Liver (tissue), 9 donors: ENCODE results near the gene NBEAL2. TPM values are rescaled to one million over a fixed set of nuclear protein-coding genes. Genes with fewer than 3 reads are reported as not detected.

ENCODE experiments used
- DNase-seq: peaks from one replicate; pipeline ENCODE4 v3.0.0-alpha.2; 2017; ENCODE audit warnings: low spot score
- H3K27ac ChIP-seq, 2 donors: one replicate each; pipeline ENCODE4 v1.7.0; 2013; ENCODE audit warnings: inconsistent platforms in 2 of 2, low read length in 2 of 2, control low read depth in 1 of 2, low read depth in 1 of 2, mild to moderate bottlenecking in 1 of 2
- H3K27me3 ChIP-seq, 4 donors: one replicate each; pipeline versions ENCODE4 v1.6.1 to v1.7.0; 2013; ENCODE audit warnings: low read length in 3 of 4, inconsistent platforms in 1 of 4, mild to moderate bottlenecking in 1 of 4, moderate library complexity in 1 of 4; ENCODE audit not compliant: control insufficient read depth in 4 of 4, insufficient read depth in 4 of 4
- H3K36me3 ChIP-seq, 4 donors: one replicate each; pipeline versions ENCODE4 v1.6.1 to v1.7.0; 2013; ENCODE audit warnings: low read length in 3 of 4, mild to moderate bottlenecking in 3 of 4, low read depth in 1 of 4, moderate library complexity in 1 of 4; ENCODE audit not compliant: control insufficient read depth in 4 of 4, insufficient read depth in 3 of 4
- H3K4me1 ChIP-seq, 4 donors: one replicate each; pipeline versions ENCODE4 v1.6.1 to v1.7.0; 2013; ENCODE audit warnings: low read length in 3 of 4, mild to moderate bottlenecking in 3 of 4, moderate library complexity in 1 of 4; ENCODE audit not compliant: control insufficient read depth in 4 of 4, insufficient read depth in 4 of 4
- H3K4me3 ChIP-seq, 3 donors: one replicate each; pipeline versions ENCODE4 v1.6.1 to v1.7.0; 2013; ENCODE audit warnings: low read length in 3 of 3, control low read depth in 1 of 3, low read depth in 1 of 3, mild to moderate bottlenecking in 1 of 3
- H3K9ac ChIP-seq, 2 donors: one replicate each; pipeline ENCODE4 v1.7.0; 2013; ENCODE audit warnings: low read length in 2 of 2, mild to moderate bottlenecking in 2 of 2, moderate library complexity in 2 of 2, control low read depth in 1 of 2, low read depth in 1 of 2
- H3K9me3 ChIP-seq, 4 donors: one replicate each; pipeline versions ENCODE4 v1.6.1 to v1.7.0; 2013; ENCODE audit warnings: low read length in 3 of 4; ENCODE audit not compliant: control insufficient read depth in 4 of 4
- ATF3 ChIP-seq: IDR thresholded peaks from 2 replicates; pipeline ENCODE4 v1.6.1; 2016; ENCODE audit warnings: antibody characterized with exemption
- CTCF ChIP-seq: fragments of 150-350 bp; IDR thresholded peaks from 2 replicates; pipeline ENCODE4 v1.5.1; 2017; ENCODE audit warnings: improper control_type of control experiment, low read depth, low read length; ENCODE audit not compliant: missing input control
- EGR1 ChIP-seq, 2 donors: IDR thresholded peaks; 2 replicates each; pipeline ENCODE4 v1.6.1; 2016 to 2018; ENCODE audit warnings: antibody characterized with exemption in 2 of 2, low read depth in 2 of 2
- FOXA2 ChIP-seq: IDR thresholded peaks from 2 replicates; pipeline ENCODE4 v1.6.1; 2016; ENCODE audit warnings: antibody characterized with exemption
- GABPA ChIP-seq, 2 donors: IDR thresholded peaks in 1 of 2; conservative IDR thresholded peaks in 1 of 2; 2 replicates each; pipeline ENCODE4 v1.6.1; 2016; ENCODE audit warnings: antibody characterized with exemption in 2 of 2, mild to moderate bottlenecking in 1 of 2, moderate library complexity in 1 of 2
- HNF4A ChIP-seq, 2 donors: conservative IDR thresholded peaks; 2 replicates each; pipeline ENCODE4 v1.6.1; 2016; ENCODE audit warnings: antibody characterized with exemption in 2 of 2, mild to moderate bottlenecking in 2 of 2
- HNF4G ChIP-seq: IDR thresholded peaks from 2 replicates; pipeline ENCODE4 v1.6.1; 2016; ENCODE audit warnings: antibody characterized with exemption
- JUND ChIP-seq, 2 donors: IDR thresholded peaks; 2 replicates each; pipeline ENCODE4 v1.6.1; 2016; ENCODE audit warnings: antibody characterized with exemption in 2 of 2
- MAX ChIP-seq: IDR thresholded peaks from 2 replicates; pipeline ENCODE4 v1.6.1; 2016; ENCODE audit warnings: antibody characterized with exemption
- NR2F2 ChIP-seq: IDR thresholded peaks from 2 replicates; pipeline ENCODE4 v1.6.1; 2016; ENCODE audit warnings: antibody characterized with exemption
- RAD21 ChIP-seq, 2 donors: IDR thresholded peaks; 2 replicates each; pipeline ENCODE4 v1.6.1; 2016; ENCODE audit warnings: antibody characterized with exemption in 2 of 2, mild to moderate bottlenecking in 2 of 2
- REST ChIP-seq: IDR thresholded peaks from 2 replicates; pipeline ENCODE4 v1.6.1; 2016; ENCODE audit warnings: antibody characterized with exemption, mild to moderate bottlenecking
- RXRA ChIP-seq, 2 donors: IDR thresholded peaks; 2 replicates each; pipeline ENCODE4 v1.6.1; 2017 to 2018; ENCODE audit warnings: antibody characterized with exemption in 2 of 2, mild to moderate bottlenecking in 1 of 2
- SP1 ChIP-seq: IDR thresholded peaks from 2 replicates; pipeline ENCODE4 v1.6.1; 2018; ENCODE audit warnings: antibody characterized with exemption, mild to moderate bottlenecking
- TAF1 ChIP-seq: conservative IDR thresholded peaks from 2 replicates; pipeline ENCODE4 v1.6.1; 2016; ENCODE audit warnings: antibody characterized with exemption, mild to moderate bottlenecking
- YY1 ChIP-seq: IDR thresholded peaks from 2 replicates; pipeline ENCODE4 v1.6.1; 2016; ENCODE audit warnings: antibody characterized with exemption, mild to moderate bottlenecking
- ZBTB33 ChIP-seq: IDR thresholded peaks from 2 replicates; pipeline ENCODE4 v1.6.1; 2016; ENCODE audit warnings: antibody characterized with exemption
- WGBS: extraction: QIAGEN DNeasy Blood & Tissue Kit; methylation state at CpG from one replicate; pipeline ENCODE4 v1.1.7; 2013; 5-methylcytosine and 5-hydroxymethylcytosine counted together
- polyA plus RNA-seq, 2 donors: library from polyadenylated mRNA; stranded (reverse) in 1 of 2; unstranded in 1 of 2; fragments of 200-250 nt in 1 of 2; fragments of >200 nt in 1 of 2; fragmentation: Nextera tagmentation in 1 of 2; extraction: Ambion mirVana in 1 of 2; gene quantifications; one replicate each; pipeline versions ENCODE4 v1.2.1 to v1.2.3, GENCODE V29; 2013 to 2015
- total RNA-seq, 2 donors: library from RNA; depleted of rRNA; stranded (reverse); fragments of >200 nt; gene quantifications; one replicate each; pipeline ENCODE4 v1.2.3, GENCODE V29; 2014
- donor health status: healthy.
- donor health status: healthy.
- donor health status: healthy.
- donor health status: healthy.
- donor health status: healthy.

Gene NBEAL2
- total and polyA plus RNA-seq, 4 donors, result 2.0 to 20.7 (median 7.6) TPM

- under 1% methylated on average over 64 of the region's 64 CpGs for WGBS
- no peaks in the 10 kb centered on the region for H3K27me3 ChIP-seq
- H3K36me3 ChIP-seq, result peaks cover 0 to 4% (median 1%) of the 10 kb centered on the region in 4 donors
- H3K9me3 ChIP-seq, result no peaks in the 10 kb centered on the region
- TF ChIP-seq EGR1 (IDR thresholded peaks at IDR 0.05; ENCODE audit: low read depth in 2 of 2), result peak in 1 of 2 donors; percentile 67
- peak; percentile 16 to 55 for TF ChIP-seq HNF4A (conservative IDR thresholded peaks at IDR 0.05)
- TF ChIP-seq MAX, result no peak
- TF ChIP-seq YY1, result peak; percentile 98
- peak in 1 of 2 donors; percentile 26 for TF ChIP-seq RAD21 (IDR thresholded peaks at IDR 0.05)
- no peak for TF ChIP-seq CTCF
- TF ChIP-seq RXRA (IDR thresholded peaks at IDR 0.05), result peak; percentile 24 to 55
- peak in 1 of 2 donors; percentile 30 for TF ChIP-seq GABPA (IDR thresholded peaks at IDR 0.05 in 1 of 2, conservative IDR thresholded peaks at IDR 0.05 in 1 of 2)
- TF ChIP-seq REST, result peak; percentile 18
- TF ChIP-seq SP1, result peak; percentile 51
- no peak for TF ChIP-seq JUND (IDR thresholded peaks at IDR 0.05)
- TF ChIP-seq TAF1, result peak; percentile 25
- H3K4me3 ChIP-seq, result peak within 1 kb of the TSS; percentile 70 to 92 (median 89)
- peak within 1 kb of the TSS; percentile 55 to 87 for H3K9ac ChIP-seq
- H3K27ac ChIP-seq, result peak within 1 kb of the TSS; percentile 84 to 89
- peak; percentile 92 for DNase-seq
- peaks cover 13 to 41% (median 31%) of the 10 kb centered on the region in 4 donors for H3K4me1 ChIP-seq
Observed at GRCh38 chr3:46976326-46977190, 2.9 kb upstream of the NBEAL2 start, which contains the start of gene CCDC12. TSS of gene CCDC12 (minus strand) at chr3:46976745. CDS start at chr3:46976732, 13 bp downstream.

- Histone ChIP-seq H3K4me3 (no peak overlapping the region), H3K36me3 (peaks cover 0 to 4% (median 1%) of the 10 kb centered on the region in 4 donors), H3K9ac (no peak overlapping the region), H3K9me3 (no peaks in the 10 kb centered on the region), H3K4me1 (peaks cover 11 to 34% (median 24%) of the 10 kb centered on the region in 4 donors), H3K27ac (no peak overlapping the region), H3K27me3 (no peaks in the 10 kb centered on the region)
- WGBS, result 97% methylated on average over 5 of the region's 5 CpGs
- no peak for TF ChIP-seq MAX
- TF ChIP-seq REST, result no peak
- no peak for TF ChIP-seq ZBTB33
- no peak for TF ChIP-seq NR2F2
- no peak for TF ChIP-seq TAF1
- TF ChIP-seq HNF4G, result no peak
- TF ChIP-seq ATF3, result no peak
- TF ChIP-seq EGR1 (IDR thresholded peaks at IDR 0.05; ENCODE audit: low read depth in 2 of 2), result no peak
- no peak for TF ChIP-seq FOXA2
- no peak for TF ChIP-seq SP1
- no peak for DNase-seq
Observed at GRCh38 chr3:46977811-46978195, 1.7 kb upstream of the NBEAL2 start.
